T-cell (primary cell): ENCODE results near the gene PEAK3. TPM values are rescaled to one million over a fixed set of nuclear protein-coding genes. Genes with fewer than 3 reads are reported as not detected.

ENCODE experiments used
- ATAC-seq, 4 experiments: fragments of 200-7000 bp in 3 of 4; fragments of 150-1000 bp in 1 of 4; cut with Tn5 transposase; replicated peaks in 1 of 4; 1 replicate in 3 of 4; 2 replicates in 1 of 4; pipeline ENCODE4 v1.10.0; 2021; ENCODE audit warnings: moderate library complexity in 3 of 4, mild to moderate bottlenecking in 2 of 4, moderate number of reproducible peaks in 1 of 4
- CTCF ChIA-PET, 2 donors: fragments of 300-600 bp; sonication (Branson Sonifier 250); formaldehyde crosslinking; loops; one replicate each; lab custom pipeline; 2022; ENCODE audit warnings: antibody characterized with exemption in 2 of 2; lab: Charles Lee
- POLR2A ChIA-PET, 2 donors: fragments of 300-600 bp; sonication (Branson Sonifier 250); formaldehyde crosslinking; loops; one replicate each; lab custom pipeline; 2022; ENCODE audit warnings: antibody characterized with exemption in 2 of 2; lab: Charles Lee
- DNase-seq, 35 experiments: peaks; one replicate each; pipeline versions ENCODE4 v3.0.0 to v3.0.0-alpha.2; 2013 to 2023
- H3K27ac ChIP-seq: one replicate; pipeline ENCODE4 v1.5.1; 2013; ENCODE audit warnings: low read length
- H3K27me3 ChIP-seq, 2 experiments: replicated peaks in 1 of 2; 1 replicate in 1 of 2; 2 replicates in 1 of 2; pipeline versions ENCODE4 v1.6.1 to v1.7.0; 2013; ENCODE audit warnings: low read length in 1 of 2, mixed read lengths in 1 of 2; ENCODE audit not compliant: control insufficient read depth in 2 of 2, insufficient read depth in 2 of 2; ENCODE audit errors: extremely low read depth in 1 of 2
- H3K36me3 ChIP-seq, 2 donors: 1 replicate in 1 of 2; 2 replicates in 1 of 2; pipeline versions ENCODE4 v1.6.1 to v1.7.0; 2013; ENCODE audit warnings: low read length in 1 of 2; ENCODE audit not compliant: control insufficient read depth in 2 of 2, insufficient read depth in 1 of 2; ENCODE audit errors: extremely low read depth in 1 of 2
- H3K4me1 ChIP-seq, 2 experiments: 1 replicate in 1 of 2; 2 replicates in 1 of 2; pipeline versions ENCODE4 v1.6.1 to v1.7.0; 2013; ENCODE audit warnings: low read length in 2 of 2, mixed read lengths in 1 of 2; ENCODE audit not compliant: insufficient read depth in 2 of 2, control insufficient read depth in 1 of 2; ENCODE audit errors: extremely low read depth in 1 of 2
- H3K4me3 ChIP-seq, 2 donors: 1 replicate in 1 of 2; 2 replicates in 1 of 2; pipeline versions ENCODE4 v1.5.1 to v1.7.0; 2013; ENCODE audit warnings: mild to moderate bottlenecking in 2 of 2, low read length in 1 of 2, moderate library complexity in 1 of 2; ENCODE audit not compliant: control insufficient read depth in 1 of 2; ENCODE audit errors: extremely low read depth in 1 of 2
- H3K9me3 ChIP-seq: 2 replicates; pipeline ENCODE4 v1.7.0; 2013
- H3K27ac Mint-ChIP-seq, 2 donors: one replicate each; pipeline ENCODE4 v1.8.0; 2020 to 2021; ENCODE audit warnings: mild to moderate bottlenecking in 2 of 2, mixed read lengths in 2 of 2
- H3K27me3 Mint-ChIP-seq, 2 donors: one replicate each; pipeline ENCODE4 v1.8.0; 2021 to 2022; ENCODE audit warnings: mixed read lengths in 2 of 2
- H3K36me3 Mint-ChIP-seq: one replicate; pipeline ENCODE4 v1.8.0; 2021; ENCODE audit warnings: mixed read lengths
- H3K4me1 Mint-ChIP-seq, 3 donors: one replicate each; pipeline ENCODE4 v1.8.0; 2020 to 2022; ENCODE audit warnings: mixed read lengths in 3 of 3, mild to moderate bottlenecking in 1 of 3
- H3K4me3 Mint-ChIP-seq, 3 donors: one replicate each; pipeline ENCODE4 v1.8.0; 2020 to 2022; ENCODE audit warnings: mild to moderate bottlenecking in 3 of 3, mixed read lengths in 3 of 3, moderate library complexity in 3 of 3
- H3K9me3 Mint-ChIP-seq, 3 donors: one replicate each; pipeline ENCODE4 v1.8.0; 2020 to 2022; ENCODE audit warnings: mixed read lengths in 3 of 3
- WGBS: methylation state at CpG from one replicate; pipeline ENCODE4 v1.1.5; 2013; ENCODE audit warnings: missing lambda C conversion rate; ENCODE audit not compliant: insufficient coverage; 5-methylcytosine and 5-hydroxymethylcytosine counted together
- total RNA-seq, 35 experiments: library from RNA in 6 of 35; stranded (reverse) in 6 of 35; fragments of 120-200 nt in 1 of 35; gene quantifications; one replicate each; pipeline versions ENCODE4 v1.2.1 to v1.2.4 and lab custom pipeline; 2013 to 2026

Gene PEAK3
- total RNA-seq, 5 donors from 2014 or later (not counting 1 experiment from before 2014, with no cell fraction given) = 0.22 to 0.49 (median 0.30) TPM; not detected in 2

DNA sequence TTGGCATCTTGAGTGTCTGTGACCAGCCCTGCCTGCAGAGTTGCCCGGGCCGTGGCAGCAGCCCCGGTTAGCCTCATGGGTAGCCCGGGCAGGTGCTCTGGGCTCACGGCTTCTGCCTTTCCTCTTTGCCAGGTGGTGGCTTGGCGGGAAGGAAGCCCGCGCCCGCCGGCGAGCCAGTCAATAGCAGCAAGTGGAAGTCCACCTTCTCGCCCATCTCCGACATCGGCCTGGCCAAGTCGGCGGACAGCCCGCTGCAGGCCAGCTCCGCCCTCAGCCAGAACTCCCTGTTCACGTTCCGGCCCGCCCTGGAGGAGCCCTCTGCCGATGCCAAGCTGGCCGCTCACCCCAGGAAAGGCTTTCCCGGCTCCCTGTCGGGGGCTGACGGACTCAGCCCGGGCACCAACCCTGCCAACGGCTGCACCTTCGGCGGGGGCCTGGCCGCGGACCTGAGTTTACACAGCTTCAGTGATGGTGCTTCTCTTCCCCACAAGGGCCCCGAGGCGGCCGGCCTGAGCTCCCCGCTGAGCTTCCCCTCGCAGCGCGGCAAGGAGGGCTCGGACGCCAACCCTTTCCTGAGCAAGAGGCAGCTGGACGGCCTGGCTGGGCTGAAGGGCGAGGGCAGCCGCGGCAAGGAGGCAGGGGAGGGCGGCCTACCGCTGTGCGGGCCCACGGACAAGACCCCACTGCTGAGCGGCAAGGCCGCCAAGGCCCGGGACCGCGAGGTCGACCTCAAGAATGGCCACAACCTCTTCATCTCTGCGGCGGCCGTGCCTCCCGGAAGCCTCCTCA lies 55.7 kb downstream of the PEAK3 start:
- ChIA-PET CTCF (no interaction called here), POLR2A (no interaction called here)
- Mint-ChIP-seq H3K27ac (no peak overlapping the region), H3K4me1 (peaks cover 0 to 6% (median 5%) of the 10 kb centered on the region in 3 donors), H3K4me3 (no peak overlapping the region), H3K36me3 (peaks cover 21% of the 10 kb centered on the region), H3K9me3 (no peaks in the 10 kb centered on the region), H3K27me3 (no peaks in the 10 kb centered on the region)
- Histone ChIP-seq H3K9me3 (no peaks in the 10 kb centered on the region), H3K4me1 (peaks cover 0 to 5% of the 10 kb centered on the region in 2 experiments), H3K36me3 (peaks cover 16 to 35% of the 10 kb centered on the region in 2 donors), H3K27ac (no peak overlapping the region), H3K27me3 (no peaks in the 10 kb centered on the region), H3K4me3 (no peak overlapping the region)
- WGBS = 96% methylated on average over 45 of the region's 59 CpGs
- ATAC-seq (no peak), DNase-seq (no peak)

DNA sequence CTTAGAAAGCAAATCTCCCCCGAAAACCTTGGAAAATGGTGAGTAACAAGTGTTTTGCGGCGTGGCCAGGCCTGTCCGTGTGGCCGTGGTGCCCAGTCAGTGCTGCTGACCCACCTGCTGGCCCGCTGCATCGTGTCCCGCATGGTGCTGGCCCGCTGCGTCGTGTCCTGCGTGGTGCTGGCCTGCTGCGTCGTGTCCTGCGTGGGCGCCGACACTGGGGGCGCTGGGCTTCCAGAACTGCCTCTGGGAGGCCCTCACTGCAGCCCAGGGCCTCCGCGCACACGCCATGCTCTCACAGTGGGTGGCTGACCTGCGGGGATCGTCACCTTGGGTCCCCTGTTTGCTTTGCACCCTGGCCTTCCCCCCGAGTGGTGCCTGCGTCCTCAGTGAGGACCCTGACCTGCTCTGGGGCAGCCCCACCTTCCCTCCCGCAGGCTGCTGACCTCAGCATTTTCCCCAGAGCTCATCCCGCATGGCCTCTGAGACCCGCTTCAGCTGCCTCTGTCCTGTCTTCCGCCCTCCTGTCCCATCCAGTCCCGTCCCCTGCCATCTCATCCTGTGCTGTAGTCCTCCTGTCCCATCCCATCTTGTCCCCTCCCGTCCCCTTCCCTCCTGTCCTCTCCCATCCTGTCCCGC lies 56.4 kb downstream of the PEAK3 start:
- CTCF ChIA-PET = no interaction called here

GRCh38 chr19:2224754-2225349 lies 57.1 kb downstream of the PEAK3 start:
- H3K36me3 ChIP-seq = peaks cover 18 to 42% of the 10 kb centered on the region in 2 donors

More for the DNA sequence above, 56.4 kb downstream of the PEAK3 start:
- DNase-seq (no peak), ATAC-seq (no peak)
- no peaks in the 10 kb centered on the region for H3K27me3 ChIP-seq
- peaks cover 0 to 6% (median 5%) of the 10 kb centered on the region in 3 donors for H3K4me1 Mint-ChIP-seq
- no peak overlapping the region for H3K4me3 ChIP-seq
- H3K27ac ChIP-seq = no peak overlapping the region
- no peaks in the 10 kb centered on the region for H3K27me3 Mint-ChIP-seq
- peaks cover 0 to 5% of the 10 kb centered on the region in 2 experiments for H3K4me1 ChIP-seq
- H3K9me3 Mint-ChIP-seq = no peaks in the 10 kb centered on the region
- no peak overlapping the region for H3K27ac Mint-ChIP-seq
- POLR2A ChIA-PET = no interaction called here
- H3K4me3 Mint-ChIP-seq = no peak overlapping the region
- H3K9me3 ChIP-seq = no peaks in the 10 kb centered on the region
- peaks cover 17 to 41% of the 10 kb centered on the region in 2 donors for H3K36me3 ChIP-seq
- WGBS = 93% methylated on average over 31 of the region's 32 CpGs
- peaks cover 21% of the 10 kb centered on the region for H3K36me3 Mint-ChIP-seq

More at GRCh38 chr19:2224754-2225349, 57.1 kb downstream of the PEAK3 start:
- DNase-seq = no peak
- no peak overlapping the region for H3K4me3 Mint-ChIP-seq
- no peak overlapping the region for H3K27ac Mint-ChIP-seq
- ChIA-PET CTCF (no interaction called here), POLR2A (no interaction called here)
- WGBS = 95% methylated on average over 12 of the region's 13 CpGs
- H3K4me1 Mint-ChIP-seq = peaks cover 0 to 6% (median 5%) of the 10 kb centered on the region in 3 donors
- Histone ChIP-seq H3K4me1 (peaks cover 0 to 5% of the 10 kb centered on the region in 2 experiments), H3K4me3 (no peak overlapping the region), H3K27me3 (no peaks in the 10 kb centered on the region), H3K9me3 (no peaks in the 10 kb centered on the region), H3K27ac (no peak overlapping the region)
- H3K36me3 Mint-ChIP-seq = peaks cover 21% of the 10 kb centered on the region
- no peaks in the 10 kb centered on the region for H3K9me3 Mint-ChIP-seq
- no peaks in the 10 kb centered on the region for H3K27me3 Mint-ChIP-seq
- ATAC-seq = no peak

Other genes starting within 250 kb of the PEAK3 start
- gene MKNK2, start 230.9 kb downstream of the PEAK3 start, total RNA-seq = 100 to 1,000 TPM; 196 to 242 (median 234) TPM
- gene MOB3A, start 185.8 kb downstream of the PEAK3 start, total RNA-seq = 100 to 1,000 TPM in 4 of 5 donors, 10 to 100 TPM in 1; 98.6 to 162 (median 142) TPM
- gene IZUMO4, start 185.3 kb downstream of the PEAK3 start, total RNA-seq = 10 to 100 TPM; 14.0 to 23.5 (median 19.7) TPM
- 10 to 100 TPM; 78.6 to 91.5 (median 86.7) TPM for gene AP3D1, start 130.6 kb downstream of the PEAK3 start, total RNA-seq
- gene DOT1L, start 118.2 kb downstream of the PEAK3 start, total RNA-seq = 10 to 100 TPM; 33.4 to 39.3 (median 38.4) TPM
- 10 to 100 TPM; 38.3 to 87.0 (median 80.4) TPM for gene PLEKHJ1, start 45.8 kb downstream of the PEAK3 start, total RNA-seq
- 100 to 1,000 TPM; 130 to 172 (median 161) TPM for gene SF3A2, start 45.4 kb downstream of the PEAK3 start, total RNA-seq
- gene AMH, start 32.9 kb downstream of the PEAK3 start, total RNA-seq = 10 to 100 TPM in 2 of 5 donors, 1 to 10 TPM in 3; 2.1 to 13.5 (median 5.3) TPM
- gene JSRP1, start 25.8 kb downstream of the PEAK3 start, total RNA-seq = 1 to 10 TPM in 2 of 5 donors, under 1 TPM in 2, not detected in 1; 0.42 to 1.5 (median 1.0) TPM
- 1 to 10 TPM in 2 of 5 donors, under 1 TPM in 3; 0.23 to 1.7 (median 0.99) TPM for gene LINGO3, start 26.0 kb upstream of the PEAK3 start, total RNA-seq
- gene LSM7, start 46.4 kb upstream of the PEAK3 start, total RNA-seq = 100 to 1,000 TPM in 3 of 5 donors, 10 to 100 TPM in 2; 86.7 to 127 (median 107) TPM
- 100 to 1,000 TPM in 4 of 5 donors, 10 to 100 TPM in 1; 96.5 to 173 (median 133) TPM for gene SPPL2B, start 46.5 kb upstream of the PEAK3 start, total RNA-seq
- not detected for gene TMPRSS9, start 78.1 kb upstream of the PEAK3 start, total RNA-seq
- gene TIMM13, start 145.4 kb upstream of the PEAK3 start, total RNA-seq = 10 to 100 TPM; 22.4 to 50.9 (median 33.7) TPM
- 10 to 100 TPM; 15.7 to 26.7 (median 24.7) TPM for gene LMNB2, start 174.8 kb upstream of the PEAK3 start, total RNA-seq
- 100 to 1,000 TPM in 3 of 5 donors, 10 to 100 TPM in 2; 76.5 to 174 (median 102) TPM for gene GADD45B, start 194.0 kb upstream of the PEAK3 start, total RNA-seq